Activated naive CD4-positive, alpha-beta T cell treated with anti-CD3 and anti-CD28 coated beads, Interleukin-2, amount 10 ng/mL, durations not matched to agents 7 days and 5 days (primary cell): ENCODE results near the gene STPG3.
A peak's percentile ranks its signal among the peaks of the same experiment; 100 is the strongest.

Experiments used
- CTCF ChIA-PET: fragments of 350-600 bp; sonication (Branson Sonifier 250); formaldehyde crosslinking; loops from one replicate; lab custom pipeline; 2021; ENCODE audit warnings: antibody characterized with exemption; lab: Charles Lee
- DNase-seq: peaks from one replicate; pipeline ENCODE4 v3.0.0-alpha.2; 2020
- H3K27ac Mint-ChIP-seq: one replicate; pipeline ENCODE4 v1.8.0; 2021; ENCODE audit warnings: mild to moderate bottlenecking, moderate library complexity, mixed read lengths
- H3K27me3 Mint-ChIP-seq: one replicate; pipeline ENCODE4 v1.8.0; 2021; ENCODE audit warnings: mild to moderate bottlenecking, mixed read lengths
- H3K36me3 Mint-ChIP-seq: one replicate; pipeline ENCODE4 v1.8.0; 2021; ENCODE audit warnings: mixed read lengths
- H3K4me1 Mint-ChIP-seq: one replicate; pipeline ENCODE4 v1.8.0; 2021; ENCODE audit warnings: mixed read lengths
- H3K4me3 Mint-ChIP-seq: one replicate; pipeline ENCODE4 v1.8.0; 2021; ENCODE audit warnings: mild to moderate bottlenecking, moderate library complexity, mixed read lengths
- H3K9me3 Mint-ChIP-seq: one replicate; pipeline ENCODE4 v1.8.0; 2021; ENCODE audit warnings: mixed read lengths

The STPG3 gene

DNA sequence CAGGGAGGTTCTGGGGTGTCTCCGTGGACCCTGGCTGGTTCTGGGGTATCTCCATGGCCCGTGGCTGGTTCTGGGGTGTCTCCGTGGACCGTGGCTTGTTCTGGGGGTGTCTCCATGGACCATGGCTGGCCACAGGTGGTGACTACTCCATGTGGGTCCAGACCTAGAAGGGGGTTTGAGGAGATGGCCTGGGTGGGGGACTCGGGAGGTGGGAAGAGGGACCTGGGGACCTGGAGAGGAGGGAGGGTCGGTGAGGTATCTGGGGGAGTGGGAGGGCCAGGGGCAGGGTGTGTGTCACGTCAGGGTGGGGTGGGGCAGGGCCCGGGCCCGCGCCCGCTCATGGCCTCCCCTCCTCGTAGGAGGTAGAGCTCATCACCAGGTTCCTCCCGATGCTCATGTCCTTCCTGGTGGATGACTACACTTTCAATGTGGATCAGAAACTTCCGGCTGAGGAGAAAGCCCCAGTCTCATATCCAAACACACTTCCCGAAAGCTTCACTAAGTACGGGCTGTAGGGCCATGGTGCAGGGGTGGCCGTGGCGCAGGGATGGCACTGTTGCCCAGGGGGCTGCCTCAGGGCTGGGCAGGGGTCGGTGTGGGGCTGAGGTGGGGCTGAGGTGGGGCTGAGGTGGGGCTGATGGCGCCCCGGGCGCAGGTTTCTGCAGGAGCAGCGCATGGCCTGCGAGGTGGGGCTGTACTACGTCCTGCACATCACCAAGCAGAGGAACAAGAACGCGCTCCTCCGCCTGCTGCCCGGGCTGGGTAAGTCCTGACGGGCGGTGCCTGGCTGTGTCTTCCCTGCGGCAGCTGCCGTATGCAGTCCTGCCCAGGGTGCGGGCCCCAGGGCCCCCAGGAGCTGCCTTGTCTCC lies 15.7 kb downstream of the STPG3 start:
- peaks cover 25% of the 10 kb centered on the region for H3K4me1 Mint-ChIP-seq
- H3K36me3 Mint-ChIP-seq: peaks cover 40% of the 10 kb centered on the region
- no peaks in the 10 kb centered on the region for H3K27me3 Mint-ChIP-seq
- CTCF ChIA-PET: interaction anchor here (0.9 kb wide), 1 partner anchor 20 kb away, joined by 3 read pairs; no protein-coding TSS in a partner anchor
- H3K27ac Mint-ChIP-seq: no peak overlapping the region
- no peaks in the 10 kb centered on the region for H3K9me3 Mint-ChIP-seq
- no peak for DNase-seq
- no peak overlapping the region for H3K4me3 Mint-ChIP-seq

DNA sequence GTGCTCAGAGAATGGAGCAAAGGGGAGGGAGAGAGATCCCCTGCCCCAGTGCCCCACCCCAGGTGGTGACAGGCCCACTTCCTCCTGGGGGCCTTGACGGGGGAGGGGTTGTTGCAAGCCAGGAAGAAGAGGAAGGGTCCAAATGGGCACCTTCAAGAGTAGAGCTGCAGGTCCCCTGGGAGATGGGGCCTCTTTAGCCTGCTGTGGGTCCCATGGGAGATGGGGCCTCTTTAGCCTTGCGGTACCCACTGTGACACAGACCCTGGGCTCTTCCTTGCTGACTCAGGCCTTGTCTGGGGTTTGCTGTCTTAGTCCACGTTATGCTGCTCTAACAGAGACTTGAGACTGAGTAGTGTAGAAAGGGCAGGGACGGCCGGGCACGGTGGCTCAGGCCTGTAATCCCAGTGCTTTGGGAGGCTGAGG lies 16.9 kb downstream of the STPG3 start:
- Mint-ChIP-seq H3K27me3 (no peaks in the 10 kb centered on the region), H3K4me3 (no peak overlapping the region), H3K4me1 (peaks cover 28% of the 10 kb centered on the region), H3K27ac (no peak overlapping the region), H3K9me3 (no peaks in the 10 kb centered on the region), H3K36me3 (peaks cover 38% of the 10 kb centered on the region)
- CTCF ChIA-PET: interaction anchor here (0.9 kb wide), 1 partner anchor 19 kb away, joined by 3 read pairs; no protein-coding TSS in a partner anchor
- DNase-seq: no peak

DNA sequence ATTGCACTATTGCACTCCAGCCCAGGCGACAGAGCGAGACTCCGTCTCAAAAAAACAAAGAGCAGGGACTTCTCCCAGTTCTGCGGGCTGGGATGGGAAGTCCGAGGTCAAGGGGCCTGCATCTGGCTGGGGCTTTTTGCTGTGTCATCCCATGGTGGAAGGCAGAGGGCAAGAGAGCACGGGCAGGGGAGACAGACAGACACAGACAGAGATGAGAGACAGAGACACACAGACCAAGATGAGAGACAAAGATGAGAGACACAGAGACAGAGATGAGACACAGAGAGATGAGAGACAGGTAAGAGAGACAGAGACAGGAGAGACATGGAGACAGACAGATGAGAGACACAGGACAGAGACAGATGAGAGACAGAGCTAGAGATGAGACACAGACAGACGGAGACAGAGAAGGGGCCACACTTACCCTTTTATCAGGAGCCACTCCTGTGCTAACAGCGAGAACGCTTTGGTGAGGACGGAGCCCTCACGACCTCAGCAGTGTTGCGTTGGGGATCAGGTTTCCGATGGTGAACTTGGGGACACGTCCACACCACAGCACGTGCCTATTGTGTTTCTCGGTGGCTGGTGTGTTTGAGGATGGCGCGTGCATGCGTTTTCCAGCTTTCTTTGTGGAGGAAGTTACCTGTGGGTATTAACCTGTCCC lies 17.6 kb downstream of the STPG3 start:
- no peaks in the 10 kb centered on the region for H3K27me3 Mint-ChIP-seq
- DNase-seq: no peak
- no peaks in the 10 kb centered on the region for H3K9me3 Mint-ChIP-seq
- peaks cover 41% of the 10 kb centered on the region for H3K36me3 Mint-ChIP-seq
- no peak overlapping the region for H3K27ac Mint-ChIP-seq
- H3K4me1 Mint-ChIP-seq: peaks cover 30% of the 10 kb centered on the region
- H3K4me3 Mint-ChIP-seq: no peak overlapping the region
- CTCF ChIA-PET: interaction anchor here (1.2 kb wide), 1 partner anchor 18 kb away, joined by 3 read pairs; no protein-coding TSS in a partner anchor

DNA sequence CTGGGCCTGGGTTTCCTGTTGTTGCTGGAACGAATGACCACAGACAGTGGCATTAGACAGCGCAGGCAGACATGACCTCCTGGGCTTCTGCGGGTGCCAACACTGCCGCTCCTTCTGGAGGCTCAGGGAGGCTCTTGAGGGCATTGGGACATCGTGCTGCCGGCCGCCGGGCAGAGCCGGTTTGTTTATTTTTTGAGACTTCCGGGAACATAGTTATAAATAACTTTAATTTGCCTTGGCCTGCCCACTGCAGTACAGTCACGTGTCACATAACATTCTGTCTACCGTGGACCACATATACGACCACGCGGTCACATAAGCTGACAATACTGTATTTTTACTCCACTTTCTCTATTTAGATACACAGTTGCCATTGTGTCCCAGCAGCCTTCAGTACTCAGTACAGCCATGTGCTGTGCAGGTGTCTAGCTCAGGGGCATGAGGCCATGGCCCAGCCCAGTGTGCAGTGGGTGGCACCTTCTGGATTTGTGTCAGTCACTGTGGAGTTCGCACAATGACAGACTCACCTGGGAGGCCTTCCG lies 18.2 kb downstream of the STPG3 start:
- Mint-ChIP-seq H3K9me3 (no peaks in the 10 kb centered on the region), H3K4me3 (no peak overlapping the region), H3K27ac (no peak overlapping the region), H3K36me3 (peaks cover 36% of the 10 kb centered on the region), H3K27me3 (no peaks in the 10 kb centered on the region), H3K4me1 (peaks cover 30% of the 10 kb centered on the region)
- CTCF ChIA-PET: interaction anchor here (1.2 kb wide), 1 partner anchor 17 kb away, joined by 3 read pairs; no protein-coding TSS in a partner anchor
- DNase-seq: no peak

DNA sequence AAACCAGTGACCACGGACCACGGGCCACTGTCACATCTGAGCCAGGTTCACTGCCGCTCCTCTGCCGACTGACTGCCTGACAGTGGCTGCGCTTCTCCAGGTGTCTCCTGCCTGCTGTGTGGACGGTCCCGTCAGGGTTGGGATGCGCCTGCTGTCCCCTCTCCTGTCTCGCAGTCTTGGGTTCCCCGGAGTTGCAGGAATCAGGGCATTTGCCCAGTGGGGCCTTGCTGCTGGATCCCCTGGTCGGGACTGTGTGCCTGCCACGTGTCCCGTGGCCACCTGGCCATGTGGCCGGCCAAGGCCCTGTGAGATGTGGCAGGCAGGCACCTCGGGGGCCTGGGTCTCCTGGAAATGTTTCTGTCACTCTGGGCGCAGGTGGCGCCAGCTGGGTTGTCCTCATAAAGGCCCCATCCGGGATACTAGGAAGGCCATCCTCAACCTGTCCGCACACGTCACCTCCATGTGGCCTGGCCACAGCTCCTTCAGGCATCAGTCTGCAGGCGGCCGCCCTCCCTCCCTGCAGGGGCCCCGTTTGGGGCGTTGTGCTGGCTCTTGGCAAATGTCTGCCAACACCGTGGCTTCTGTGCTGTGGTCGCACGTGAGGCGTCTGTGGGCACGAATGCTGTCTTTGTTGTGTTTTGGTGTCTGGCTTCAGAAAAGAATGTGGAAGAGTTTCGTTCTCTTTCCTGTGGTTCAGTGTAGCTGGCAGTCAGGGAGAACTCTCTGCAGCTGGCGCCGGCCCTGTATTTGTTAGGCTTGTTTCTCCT lies 20.0 kb downstream of the STPG3 start:
- Mint-ChIP-seq H3K36me3 (peaks cover 31% of the 10 kb centered on the region), H3K27ac (peak overlapping the region; percentile 59), H3K4me3 (no peak overlapping the region), H3K4me1 (peaks cover 39% of the 10 kb centered on the region), H3K27me3 (peaks cover 10% of the 10 kb centered on the region), H3K9me3 (no peaks in the 10 kb centered on the region)
- CTCF ChIA-PET: interaction anchor here (1.3 kb wide), 1 partner anchor 16 kb away, joined by 4 read pairs; no protein-coding TSS in a partner anchor
- DNase-seq: peak; percentile 73

DNA sequence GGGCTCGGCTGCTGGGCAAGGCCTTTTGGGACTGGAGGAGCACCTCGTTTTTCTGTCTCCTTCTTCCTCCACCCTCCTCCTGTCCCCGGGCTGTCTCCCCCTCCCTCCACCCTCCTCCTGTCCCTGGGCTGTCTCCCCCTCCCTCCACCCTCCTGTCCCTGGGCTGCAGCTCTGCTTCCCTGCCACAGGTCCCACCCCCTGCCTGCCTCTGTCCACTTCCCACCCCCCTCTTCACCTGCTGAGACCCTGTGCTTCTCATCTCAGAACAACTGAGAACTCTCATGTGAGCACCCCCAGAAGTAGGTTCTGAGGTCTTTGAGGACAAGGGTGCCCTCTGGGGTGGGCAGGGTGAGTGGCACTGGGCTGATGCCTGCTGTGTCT lies 20.6 kb downstream of the STPG3 start:
- H3K27me3 Mint-ChIP-seq: peaks cover 14% of the 10 kb centered on the region
- H3K4me1 Mint-ChIP-seq: peaks cover 40% of the 10 kb centered on the region
- no peak for DNase-seq
- no peaks in the 10 kb centered on the region for H3K9me3 Mint-ChIP-seq
- H3K27ac Mint-ChIP-seq: peak overlapping the region; percentile 59
- CTCF ChIA-PET: interaction anchor here (1.3 kb wide), 1 partner anchor 15 kb away, joined by 4 read pairs; no protein-coding TSS in a partner anchor
- no peak overlapping the region for H3K4me3 Mint-ChIP-seq
- peaks cover 31% of the 10 kb centered on the region for H3K36me3 Mint-ChIP-seq

DNA sequence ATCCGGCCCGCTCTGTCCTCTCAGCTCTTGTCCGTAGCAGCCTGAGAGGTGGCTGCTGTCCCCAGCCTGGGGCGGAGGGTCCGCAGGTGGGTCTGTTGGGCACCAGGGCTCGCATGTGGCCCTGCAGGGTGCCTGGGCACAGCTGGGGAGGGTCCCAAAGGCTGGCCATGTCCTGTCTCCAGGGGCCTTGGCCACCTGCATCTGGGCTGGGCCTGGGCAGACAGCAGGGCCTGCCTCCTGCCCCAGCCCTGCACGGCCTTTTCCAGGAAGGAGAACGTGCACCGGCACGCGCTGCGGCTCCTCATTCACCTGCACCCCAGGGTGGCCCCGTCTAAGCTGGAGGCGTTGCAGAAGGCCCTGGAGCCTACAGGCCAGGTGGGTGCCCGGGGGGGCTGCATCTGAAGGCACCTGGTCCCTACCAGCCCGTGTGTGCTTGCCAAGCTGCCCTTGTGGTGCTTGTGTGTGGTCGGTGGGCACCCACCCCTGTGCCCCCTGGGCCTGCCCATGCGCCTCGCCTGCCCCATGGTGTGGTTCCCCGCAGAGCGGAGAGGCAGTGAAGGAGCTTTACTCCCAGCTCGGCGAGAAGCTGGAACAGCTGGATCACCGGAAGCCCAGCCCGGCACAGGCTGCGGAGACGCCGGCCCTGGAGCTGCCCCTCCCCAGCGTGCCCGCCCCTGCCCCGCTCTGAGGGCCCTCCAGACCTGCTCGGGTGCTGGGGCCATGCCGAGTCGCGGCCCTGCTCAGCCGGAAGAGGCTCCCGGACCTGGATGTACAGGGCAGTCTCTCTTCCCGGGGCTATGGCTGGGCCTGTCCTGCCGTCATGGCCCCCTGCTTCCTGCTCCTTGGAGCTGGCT lies 21.4 kb downstream of the STPG3 start:
- Mint-ChIP-seq H3K36me3 (peaks cover 31% of the 10 kb centered on the region), H3K27ac (no peak overlapping the region), H3K4me3 (no peak overlapping the region), H3K4me1 (peaks cover 44% of the 10 kb centered on the region), H3K9me3 (no peaks in the 10 kb centered on the region), H3K27me3 (peaks cover 22% of the 10 kb centered on the region)
- CTCF ChIA-PET: interaction anchor here (1.3 kb wide), 1 partner anchor 14 kb away, joined by 4 read pairs; no protein-coding TSS in a partner anchor
- DNase-seq: no peak

DNA sequence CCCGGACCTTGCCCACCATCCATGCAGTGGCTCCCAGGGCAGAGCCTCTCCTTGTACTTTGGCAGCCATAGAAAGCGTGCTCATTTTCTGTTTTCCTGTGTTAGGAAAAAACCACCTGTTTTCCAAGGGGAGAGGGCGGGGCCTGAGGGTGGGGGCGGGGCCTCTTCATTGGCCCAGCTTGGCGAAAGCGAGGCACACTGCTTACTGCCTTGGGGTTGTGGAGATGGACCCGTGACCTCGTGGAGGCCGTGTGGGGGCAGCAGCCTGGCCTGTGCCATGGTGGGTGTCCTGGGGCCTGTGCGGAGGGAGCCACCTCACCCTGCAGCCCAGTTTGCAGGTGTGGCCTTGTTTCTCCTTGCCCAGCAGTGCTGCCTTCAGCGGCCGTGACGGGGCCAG lies 22.0 kb downstream of the STPG3 start:
- Mint-ChIP-seq H3K9me3 (no peaks in the 10 kb centered on the region), H3K27ac (no peak overlapping the region), H3K27me3 (peaks cover 27% of the 10 kb centered on the region), H3K4me3 (no peak overlapping the region), H3K4me1 (peaks cover 45% of the 10 kb centered on the region), H3K36me3 (peaks cover 26% of the 10 kb centered on the region)
- no peak for DNase-seq
- CTCF ChIA-PET: no interaction called here

DNA sequence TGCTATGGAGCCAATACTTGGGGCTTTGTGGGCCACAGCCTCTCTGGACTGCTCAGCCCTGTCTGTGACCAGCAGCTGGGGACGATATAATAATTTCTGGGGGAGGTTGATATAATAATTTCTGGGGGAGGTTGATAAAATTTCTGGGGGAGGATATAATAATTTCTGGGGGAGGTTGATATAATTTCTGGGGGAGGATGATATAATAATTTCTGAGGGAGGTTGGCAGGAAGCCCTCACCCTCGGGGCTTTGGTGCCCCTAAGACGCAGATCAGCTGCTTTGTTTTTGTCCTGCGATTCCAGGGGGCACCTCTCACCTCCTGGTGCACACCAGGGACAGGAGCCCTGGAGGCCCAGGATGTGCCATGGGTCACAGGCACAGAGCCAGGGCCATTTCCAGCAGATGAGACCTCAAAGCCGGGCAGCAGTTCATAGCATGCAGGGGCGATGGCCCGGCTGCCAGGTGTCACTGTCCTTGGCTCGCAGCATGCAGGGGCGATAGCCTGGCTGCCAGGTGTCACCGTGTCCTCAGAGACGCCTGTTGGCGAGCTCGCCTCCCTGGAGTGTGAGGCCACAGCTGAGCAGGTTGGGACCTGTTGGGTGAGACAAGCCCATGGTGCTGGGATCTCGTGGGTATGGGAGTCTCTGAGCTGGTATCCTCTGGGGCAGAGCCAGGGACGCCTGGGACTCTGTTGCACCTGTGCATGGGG lies 22.7 kb downstream of the STPG3 start:
- no peak for DNase-seq
- peaks cover 27% of the 10 kb centered on the region for H3K27me3 Mint-ChIP-seq
- CTCF ChIA-PET: interaction anchor here (0.8 to 1.1 kb wide), 2 partner anchors 12 to 57 kb away, joined by 3 to 5 read pairs; no protein-coding TSS in a partner anchor
- no peak overlapping the region for H3K4me3 Mint-ChIP-seq
- peaks cover 21% of the 10 kb centered on the region for H3K36me3 Mint-ChIP-seq
- no peak overlapping the region for H3K27ac Mint-ChIP-seq
- H3K9me3 Mint-ChIP-seq: no peaks in the 10 kb centered on the region
- peaks cover 42% of the 10 kb centered on the region for H3K4me1 Mint-ChIP-seq

DNA sequence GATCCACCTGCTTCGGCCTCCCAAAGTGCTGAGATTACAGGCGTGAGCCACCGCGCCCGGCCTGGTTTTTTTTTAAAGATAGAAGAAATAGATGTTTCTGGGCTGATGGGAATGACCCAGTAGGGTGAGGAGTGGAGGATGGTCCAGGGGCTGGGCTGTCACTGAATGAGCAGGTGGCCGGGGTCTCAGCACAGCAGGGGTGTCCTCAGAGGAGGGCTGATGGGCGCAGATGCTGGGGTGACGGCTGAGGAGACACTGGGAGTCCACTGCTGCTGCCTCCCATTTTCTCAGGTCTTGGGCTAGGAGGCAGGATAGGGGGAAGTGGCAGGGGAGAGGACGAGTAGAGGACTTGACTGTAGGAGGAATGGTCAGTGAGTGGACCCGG lies 24.1 kb downstream of the STPG3 start:
- peaks cover 34% of the 10 kb centered on the region for H3K4me1 Mint-ChIP-seq
- H3K27ac Mint-ChIP-seq: no peak overlapping the region
- peaks cover 10% of the 10 kb centered on the region for H3K36me3 Mint-ChIP-seq
- no peak for DNase-seq
- no peak overlapping the region for H3K4me3 Mint-ChIP-seq
- H3K27me3 Mint-ChIP-seq: peaks cover 34% of the 10 kb centered on the region
- H3K9me3 Mint-ChIP-seq: no peaks in the 10 kb centered on the region
- CTCF ChIA-PET: no interaction called here

DNA sequence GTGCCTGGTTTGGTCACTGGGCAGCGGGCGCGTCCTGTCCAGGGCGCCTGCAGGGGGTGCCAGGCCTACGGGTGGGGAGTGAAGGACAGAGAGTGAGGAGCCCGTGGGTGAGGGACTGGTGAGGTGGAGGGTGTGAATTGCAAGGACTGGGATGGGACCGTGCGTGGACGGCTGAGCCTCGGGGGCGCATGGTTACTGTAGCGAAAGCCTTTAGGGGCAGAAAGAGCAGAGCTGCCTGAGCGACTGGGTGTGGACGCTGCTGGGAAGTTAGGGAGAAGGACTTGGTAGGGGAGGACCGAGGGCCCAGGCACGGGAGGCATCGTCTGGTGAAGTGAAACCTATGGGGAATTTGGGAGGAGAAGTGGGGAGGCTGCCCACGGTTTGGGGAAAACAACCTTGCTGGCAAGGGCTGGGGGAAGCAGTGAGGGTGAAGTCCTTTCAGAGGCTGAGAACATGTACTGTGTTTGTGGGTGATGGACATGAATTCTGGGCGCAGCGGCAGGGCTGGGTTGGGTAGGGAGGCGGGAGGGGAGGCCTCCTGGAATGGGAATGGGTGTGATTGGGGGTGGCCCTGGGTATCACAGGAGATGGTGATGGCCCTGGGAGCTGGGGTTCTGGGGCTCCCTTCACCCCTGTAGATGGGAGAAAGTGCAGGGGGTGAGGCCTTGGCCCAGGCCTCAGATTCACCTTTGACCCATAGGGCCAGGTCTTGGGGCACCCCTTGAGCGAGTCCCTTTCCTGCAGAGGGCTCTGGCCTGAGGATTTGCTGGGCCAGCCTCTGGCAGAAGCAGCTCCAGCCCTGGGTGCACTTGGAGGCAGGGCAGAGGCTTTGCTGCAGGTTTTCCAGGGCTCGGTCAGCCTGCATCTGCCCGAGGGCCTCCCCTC lies 24.7 kb downstream of the STPG3 start:
- no peaks in the 10 kb centered on the region for H3K9me3 Mint-ChIP-seq
- no peak for DNase-seq
- H3K36me3 Mint-ChIP-seq: peaks cover 10% of the 10 kb centered on the region
- H3K27ac Mint-ChIP-seq: no peak overlapping the region
- no peak overlapping the region for H3K4me3 Mint-ChIP-seq
- CTCF ChIA-PET: no interaction called here
- H3K27me3 Mint-ChIP-seq: peaks cover 38% of the 10 kb centered on the region
- peaks cover 34% of the 10 kb centered on the region for H3K4me1 Mint-ChIP-seq
